Liver (tissue), 9 donors: ENCODE data around the gene NMUR1. TPM values are rescaled to one million over a fixed set of nuclear protein-coding genes. Genes with fewer than 3 reads are reported as not detected.

Experiments
- DNase-seq: peaks from one replicate; pipeline ENCODE4 v3.0.0-alpha.2; 2017; ENCODE audit warnings: low spot score
- H3K27ac ChIP-seq, 2 donors: one replicate each; pipeline ENCODE4 v1.7.0; 2013; ENCODE audit warnings: inconsistent platforms in 2 of 2, low read length in 2 of 2, control low read depth in 1 of 2, low read depth in 1 of 2, mild to moderate bottlenecking in 1 of 2
- H3K27me3 ChIP-seq, 4 donors: one replicate each; pipeline versions ENCODE4 v1.6.1 to v1.7.0; 2013; ENCODE audit warnings: low read length in 3 of 4, inconsistent platforms in 1 of 4, mild to moderate bottlenecking in 1 of 4, moderate library complexity in 1 of 4; ENCODE audit not compliant: control insufficient read depth in 4 of 4, insufficient read depth in 4 of 4
- H3K36me3 ChIP-seq, 4 donors: one replicate each; pipeline versions ENCODE4 v1.6.1 to v1.7.0; 2013; ENCODE audit warnings: low read length in 3 of 4, mild to moderate bottlenecking in 3 of 4, low read depth in 1 of 4, moderate library complexity in 1 of 4; ENCODE audit not compliant: control insufficient read depth in 4 of 4, insufficient read depth in 3 of 4
- H3K4me1 ChIP-seq, 4 donors: one replicate each; pipeline versions ENCODE4 v1.6.1 to v1.7.0; 2013; ENCODE audit warnings: low read length in 3 of 4, mild to moderate bottlenecking in 3 of 4, moderate library complexity in 1 of 4; ENCODE audit not compliant: control insufficient read depth in 4 of 4, insufficient read depth in 4 of 4
- H3K4me3 ChIP-seq, 3 donors: one replicate each; pipeline versions ENCODE4 v1.6.1 to v1.7.0; 2013; ENCODE audit warnings: low read length in 3 of 3, control low read depth in 1 of 3, low read depth in 1 of 3, mild to moderate bottlenecking in 1 of 3
- H3K9ac ChIP-seq, 2 donors: one replicate each; pipeline ENCODE4 v1.7.0; 2013; ENCODE audit warnings: low read length in 2 of 2, mild to moderate bottlenecking in 2 of 2, moderate library complexity in 2 of 2, control low read depth in 1 of 2, low read depth in 1 of 2
- H3K9me3 ChIP-seq, 4 donors: one replicate each; pipeline versions ENCODE4 v1.6.1 to v1.7.0; 2013; ENCODE audit warnings: low read length in 3 of 4; ENCODE audit not compliant: control insufficient read depth in 4 of 4
- EGR1 ChIP-seq, 2 donors: IDR thresholded peaks; 2 replicates each; pipeline ENCODE4 v1.6.1; 2016 to 2018; ENCODE audit warnings: antibody characterized with exemption in 2 of 2, low read depth in 2 of 2
- FOXA1 ChIP-seq: IDR thresholded peaks from 2 replicates; pipeline ENCODE4 v1.6.1; 2016; ENCODE audit warnings: antibody characterized with exemption
- FOXA2 ChIP-seq: IDR thresholded peaks from 2 replicates; pipeline ENCODE4 v1.6.1; 2016; ENCODE audit warnings: antibody characterized with exemption
- HNF4G ChIP-seq: IDR thresholded peaks from 2 replicates; pipeline ENCODE4 v1.6.1; 2016; ENCODE audit warnings: antibody characterized with exemption
- JUND ChIP-seq, 2 donors: IDR thresholded peaks; 2 replicates each; pipeline ENCODE4 v1.6.1; 2016; ENCODE audit warnings: antibody characterized with exemption in 2 of 2
- TAF1 ChIP-seq: conservative IDR thresholded peaks from 2 replicates; pipeline ENCODE4 v1.6.1; 2016; ENCODE audit warnings: antibody characterized with exemption, mild to moderate bottlenecking
- YY1 ChIP-seq: IDR thresholded peaks from 2 replicates; pipeline ENCODE4 v1.6.1; 2016; ENCODE audit warnings: antibody characterized with exemption, mild to moderate bottlenecking
- ZBTB33 ChIP-seq: IDR thresholded peaks from 2 replicates; pipeline ENCODE4 v1.6.1; 2016; ENCODE audit warnings: antibody characterized with exemption
- WGBS: extraction: QIAGEN DNeasy Blood & Tissue Kit; methylation state at CpG from one replicate; pipeline ENCODE4 v1.1.7; 2013; 5-methylcytosine and 5-hydroxymethylcytosine counted together
- polyA plus RNA-seq, 2 donors: library from polyadenylated mRNA; stranded (reverse) in 1 of 2; unstranded in 1 of 2; fragments of 200-250 nt in 1 of 2; fragments of >200 nt in 1 of 2; fragmentation: Nextera tagmentation in 1 of 2; extraction: Ambion mirVana in 1 of 2; gene quantifications; one replicate each; pipeline versions ENCODE4 v1.2.1 to v1.2.3, GENCODE V29; 2013 to 2015
- total RNA-seq, 2 donors: library from RNA; depleted of rRNA; stranded (reverse); fragments of >200 nt; gene quantifications; one replicate each; pipeline ENCODE4 v1.2.3, GENCODE V29; 2014
- TF ChIP-seq, protein P1 (sequence below): IDR thresholded peaks from 2 replicates; pipeline ENCODE4 v1.6.1; 2016; ENCODE audit warnings: antibody characterized with exemption, mild to moderate bottlenecking
- TF ChIP-seq, protein P2 (sequence below): fragments of 150-350 bp; IDR thresholded peaks from 2 replicates; pipeline ENCODE4 v1.5.1; 2017; ENCODE audit warnings: improper control_type of control experiment, low read depth, low read length; ENCODE audit not compliant: missing input control
- TF ChIP-seq, protein P3 (sequence below): IDR thresholded peaks from 2 replicates; pipeline ENCODE4 v1.6.1; 2016; ENCODE audit warnings: antibody characterized with exemption
- donor health status: healthy.
- donor health status: healthy.
- donor health status: healthy.
- donor health status: healthy.
- donor health status: healthy.

Gene NMUR1
- total and polyA plus RNA-seq, 4 donors, result 0.23 to 0.84 (median 0.52) TPM

- H3K27ac ChIP-seq, result no peak overlapping the region
- H3K4me1 ChIP-seq, result no peaks in the 10 kb centered on the region
- DNase-seq, result no peak
- no peak overlapping the region for H3K9ac ChIP-seq
- no peaks in the 10 kb centered on the region for H3K9me3 ChIP-seq
- TF ChIP-seq, protein P1, sequence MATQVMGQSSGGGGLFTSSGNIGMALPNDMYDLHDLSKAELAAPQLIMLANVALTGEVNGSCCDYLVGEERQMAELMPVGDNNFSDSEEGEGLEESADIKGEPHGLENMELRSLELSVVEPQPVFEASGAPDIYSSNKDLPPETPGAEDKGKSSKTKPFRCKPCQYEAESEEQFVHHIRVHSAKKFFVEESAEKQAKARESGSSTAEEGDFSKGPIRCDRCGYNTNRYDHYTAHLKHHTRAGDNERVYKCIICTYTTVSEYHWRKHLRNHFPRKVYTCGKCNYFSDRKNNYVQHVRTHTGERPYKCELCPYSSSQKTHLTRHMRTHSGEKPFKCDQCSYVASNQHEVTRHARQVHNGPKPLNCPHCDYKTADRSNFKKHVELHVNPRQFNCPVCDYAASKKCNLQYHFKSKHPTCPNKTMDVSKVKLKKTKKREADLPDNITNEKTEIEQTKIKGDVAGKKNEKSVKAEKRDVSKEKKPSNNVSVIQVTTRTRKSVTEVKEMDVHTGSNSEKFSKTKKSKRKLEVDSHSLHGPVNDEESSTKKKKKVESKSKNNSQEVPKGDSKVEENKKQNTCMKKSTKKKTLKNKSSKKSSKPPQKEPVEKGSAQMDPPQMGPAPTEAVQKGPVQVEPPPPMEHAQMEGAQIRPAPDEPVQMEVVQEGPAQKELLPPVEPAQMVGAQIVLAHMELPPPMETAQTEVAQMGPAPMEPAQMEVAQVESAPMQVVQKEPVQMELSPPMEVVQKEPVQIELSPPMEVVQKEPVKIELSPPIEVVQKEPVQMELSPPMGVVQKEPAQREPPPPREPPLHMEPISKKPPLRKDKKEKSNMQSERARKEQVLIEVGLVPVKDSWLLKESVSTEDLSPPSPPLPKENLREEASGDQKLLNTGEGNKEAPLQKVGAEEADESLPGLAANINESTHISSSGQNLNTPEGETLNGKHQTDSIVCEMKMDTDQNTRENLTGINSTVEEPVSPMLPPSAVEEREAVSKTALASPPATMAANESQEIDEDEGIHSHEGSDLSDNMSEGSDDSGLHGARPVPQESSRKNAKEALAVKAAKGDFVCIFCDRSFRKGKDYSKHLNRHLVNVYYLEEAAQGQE, result no peak
- no peak for TF ChIP-seq EGR1 (IDR thresholded peaks at IDR 0.05; ENCODE audit: low read depth in 2 of 2)
- no peaks in the 10 kb centered on the region for H3K36me3 ChIP-seq
- no peaks in the 10 kb centered on the region for H3K27me3 ChIP-seq
- no peak overlapping the region for H3K4me3 ChIP-seq
- WGBS, result 93% methylated on average over 10 of the region's 10 CpGs
These were observed 45.5 kb upstream of the NMUR1 start for GRCh38 chr2:231575612-231576256.

DNA sequence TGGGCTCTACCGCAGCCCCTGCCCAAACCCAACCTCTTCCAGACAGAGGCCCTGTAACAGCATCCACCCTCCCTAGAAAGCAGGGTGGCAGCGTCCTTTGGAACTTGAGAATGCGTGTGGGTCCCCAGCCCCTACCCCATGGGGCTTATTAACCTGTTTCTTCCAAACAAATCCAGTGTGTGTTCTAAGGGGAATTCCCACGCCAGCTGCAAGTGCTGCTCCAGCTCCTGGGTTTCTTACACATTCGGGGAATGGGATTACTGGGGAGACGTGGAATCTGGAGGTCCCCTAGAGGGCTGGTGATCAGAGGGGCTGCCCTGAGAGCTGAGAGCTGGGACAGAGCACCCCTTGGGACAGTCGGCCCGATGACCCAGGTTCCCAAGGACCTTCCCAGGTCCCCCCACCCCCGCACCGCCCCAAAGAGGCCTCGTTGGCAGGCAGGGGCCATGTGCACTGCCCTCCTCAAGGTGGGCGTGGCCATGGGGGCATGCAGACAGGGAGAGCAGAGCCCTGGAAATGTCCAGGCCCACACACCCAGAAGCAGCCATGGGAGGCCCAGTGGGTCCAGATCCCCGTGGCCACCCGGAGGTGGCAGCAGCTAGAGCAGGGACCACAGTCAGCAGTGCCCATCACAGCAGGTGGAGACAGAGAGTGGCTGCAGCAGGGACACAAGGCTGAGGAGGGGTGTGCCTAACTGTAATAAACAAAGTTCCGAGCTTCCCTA lies 43.6 kb upstream of the NMUR1 start:
- Histone ChIP-seq H3K9ac (no peak overlapping the region), H3K27me3 (no peaks in the 10 kb centered on the region), H3K9me3 (no peaks in the 10 kb centered on the region), H3K27ac (no peak overlapping the region), H3K36me3 (no peaks in the 10 kb centered on the region), H3K4me1 (no peaks in the 10 kb centered on the region), H3K4me3 (no peak overlapping the region)
- 82% methylated on average over 15 of the region's 15 CpGs for WGBS
- TF ChIP-seq FOXA1 (no peak), TAF1 (no peak)
- DNase-seq, result no peak

GRCh38 chr2:231573096-231573495 lies 42.9 kb upstream of the NMUR1 start:
- H3K27ac ChIP-seq, result no peak overlapping the region
- no peaks in the 10 kb centered on the region for H3K4me1 ChIP-seq
- H3K4me3 ChIP-seq, result no peak overlapping the region
- TF ChIP-seq HNF4G (no peak), EGR1 (IDR thresholded peaks at IDR 0.05; ENCODE audit: low read depth in 2 of 2) (no peak), FOXA2 (no peak), ZBTB33 (no peak), TAF1 (no peak), JUND (IDR thresholded peaks at IDR 0.05) (no peak), FOXA1 (no peak), YY1 (no peak)
- TF ChIP-seq, protein P2, sequence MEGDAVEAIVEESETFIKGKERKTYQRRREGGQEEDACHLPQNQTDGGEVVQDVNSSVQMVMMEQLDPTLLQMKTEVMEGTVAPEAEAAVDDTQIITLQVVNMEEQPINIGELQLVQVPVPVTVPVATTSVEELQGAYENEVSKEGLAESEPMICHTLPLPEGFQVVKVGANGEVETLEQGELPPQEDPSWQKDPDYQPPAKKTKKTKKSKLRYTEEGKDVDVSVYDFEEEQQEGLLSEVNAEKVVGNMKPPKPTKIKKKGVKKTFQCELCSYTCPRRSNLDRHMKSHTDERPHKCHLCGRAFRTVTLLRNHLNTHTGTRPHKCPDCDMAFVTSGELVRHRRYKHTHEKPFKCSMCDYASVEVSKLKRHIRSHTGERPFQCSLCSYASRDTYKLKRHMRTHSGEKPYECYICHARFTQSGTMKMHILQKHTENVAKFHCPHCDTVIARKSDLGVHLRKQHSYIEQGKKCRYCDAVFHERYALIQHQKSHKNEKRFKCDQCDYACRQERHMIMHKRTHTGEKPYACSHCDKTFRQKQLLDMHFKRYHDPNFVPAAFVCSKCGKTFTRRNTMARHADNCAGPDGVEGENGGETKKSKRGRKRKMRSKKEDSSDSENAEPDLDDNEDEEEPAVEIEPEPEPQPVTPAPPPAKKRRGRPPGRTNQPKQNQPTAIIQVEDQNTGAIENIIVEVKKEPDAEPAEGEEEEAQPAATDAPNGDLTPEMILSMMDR, result no peak
- TF ChIP-seq, protein P3, sequence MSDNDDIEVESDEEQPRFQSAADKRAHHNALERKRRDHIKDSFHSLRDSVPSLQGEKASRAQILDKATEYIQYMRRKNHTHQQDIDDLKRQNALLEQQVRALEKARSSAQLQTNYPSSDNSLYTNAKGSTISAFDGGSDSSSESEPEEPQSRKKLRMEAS, result no peak
- TF ChIP-seq, protein P1, result no peak
- DNase-seq, result no peak
- no peaks in the 10 kb centered on the region for H3K9me3 ChIP-seq
- H3K9ac ChIP-seq, result no peak overlapping the region
- no peaks in the 10 kb centered on the region for H3K27me3 ChIP-seq
- H3K36me3 ChIP-seq, result no peaks in the 10 kb centered on the region
- WGBS, result 65% methylated on average over 4 of the region's 4 CpGs
